Peyer's patch (tissue), 4 donors: ENCODE measurements around the gene UROC1. TPM values are rescaled to one million over a fixed set of nuclear protein-coding genes. Genes with fewer than 3 reads are reported as not detected.

ENCODE experiments used
- DNase-seq, 3 donors: peaks; one replicate each; pipeline ENCODE4 v3.0.0-alpha.2; 2017 to 2019
- H3K27ac ChIP-seq, 4 donors: fragments of 200-600 bp; sonication (generic); one replicate each; pipeline ENCODE4 v1.5.1; 2016 to 2019
- H3K27me3 ChIP-seq, 2 donors: fragments of 200-600 bp; sonication (generic); one replicate each; pipeline ENCODE4 v1.5.1; 2019
- H3K36me3 ChIP-seq, 3 donors: fragments of 200-600 bp; sonication (generic); one replicate each; pipeline ENCODE4 v1.5.1; 2016 to 2019
- H3K4me1 ChIP-seq, 4 donors: fragments of 200-600 bp; sonication (generic); one replicate each; pipeline ENCODE4 v1.5.1; 2016 to 2019
- H3K4me3 ChIP-seq, 4 donors: fragments of 200-600 bp; sonication (generic); 1 replicate in 3 of 4; 2 replicates in 1 of 4; pipeline ENCODE4 v1.5.1; 2016 to 2019; ENCODE audit warnings: mild to moderate bottlenecking in 1 of 4
- H3K9me3 ChIP-seq, 4 donors: fragments of 200-600 bp; sonication (generic); one replicate each; pipeline ENCODE4 v1.5.1; 2016 to 2019; ENCODE audit warnings: mild to moderate bottlenecking in 1 of 4
- CTCF ChIP-seq, 6 experiments: fragments of 450-650 bp in 4 of 6; fragments of 200-600 bp in 2 of 6; sonication (generic) in 1 of 6; IDR thresholded peaks; one replicate each; pipeline ENCODE4 v1.5.1; 2017 to 2019; ENCODE audit warnings: antibody characterized with exemption in 6 of 6, mild to moderate bottlenecking in 3 of 6, moderate library complexity in 1 of 6
- POLR2A ChIP-seq, 2 donors: fragments of 450-650 bp; IDR thresholded peaks; one replicate each; pipeline ENCODE4 v1.5.1; 2017; ENCODE audit warnings: antibody characterized with exemption in 2 of 2, mild to moderate bottlenecking in 2 of 2, moderate library complexity in 2 of 2
- total RNA-seq, 4 donors: library from RNA; depleted of rRNA; stranded (reverse); fragments of >200 nt; gene quantifications; one replicate each; pipeline ENCODE4 v1.1.0, GENCODE V29; 2016

Gene UROC1
- total RNA-seq, 4 donors from 2014 or later, result not detected

DNA sequence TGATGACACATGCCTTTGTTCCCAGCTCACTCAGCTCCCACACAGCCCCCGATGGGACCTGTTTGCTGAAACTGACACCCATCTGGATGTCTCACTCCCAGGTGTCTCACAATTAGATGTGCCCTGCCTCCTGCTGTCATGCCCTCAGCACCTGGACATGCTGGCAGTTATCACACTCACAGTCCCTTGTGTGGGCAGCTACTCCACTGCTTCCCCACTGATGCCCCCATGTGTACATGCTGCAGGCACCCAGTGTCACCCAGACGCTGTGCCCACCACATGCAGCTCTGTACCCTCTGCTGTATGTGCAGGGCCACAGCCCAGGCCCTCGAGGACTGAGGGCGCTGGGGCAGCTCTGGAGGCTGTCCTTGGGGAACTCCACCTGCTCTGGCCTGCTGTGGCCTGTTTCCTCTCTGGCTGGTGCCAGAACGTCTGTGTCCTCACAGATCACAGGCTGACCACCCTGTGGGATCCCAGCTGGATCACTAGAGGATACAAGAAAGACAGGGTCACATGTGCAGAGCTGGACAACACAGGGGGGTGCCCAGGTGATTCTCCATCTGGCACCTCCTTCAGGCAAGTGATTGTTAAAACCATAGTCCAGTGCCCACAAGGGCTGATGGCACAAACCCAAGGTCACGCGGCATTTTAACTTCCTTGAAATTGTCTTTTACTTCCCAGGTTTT, 27.2 kb upstream of the UROC1 start:
- H3K27ac ChIP-seq, result no peak overlapping the region
- no peak overlapping the region for H3K4me3 ChIP-seq
- H3K4me1 ChIP-seq, result no peaks in the 10 kb centered on the region
- H3K9me3 ChIP-seq, result no peaks in the 10 kb centered on the region
- H3K27me3 ChIP-seq, result no peaks in the 10 kb centered on the region
- H3K36me3 ChIP-seq, result no peaks in the 10 kb centered on the region
- TF ChIP-seq POLR2A (IDR thresholded peaks at IDR 0.05), result no peak
- no peak for TF ChIP-seq CTCF (IDR thresholded peaks at IDR 0.05)
- DNase-seq, result peak; percentile 7 to 41 (median 15)

DNA sequence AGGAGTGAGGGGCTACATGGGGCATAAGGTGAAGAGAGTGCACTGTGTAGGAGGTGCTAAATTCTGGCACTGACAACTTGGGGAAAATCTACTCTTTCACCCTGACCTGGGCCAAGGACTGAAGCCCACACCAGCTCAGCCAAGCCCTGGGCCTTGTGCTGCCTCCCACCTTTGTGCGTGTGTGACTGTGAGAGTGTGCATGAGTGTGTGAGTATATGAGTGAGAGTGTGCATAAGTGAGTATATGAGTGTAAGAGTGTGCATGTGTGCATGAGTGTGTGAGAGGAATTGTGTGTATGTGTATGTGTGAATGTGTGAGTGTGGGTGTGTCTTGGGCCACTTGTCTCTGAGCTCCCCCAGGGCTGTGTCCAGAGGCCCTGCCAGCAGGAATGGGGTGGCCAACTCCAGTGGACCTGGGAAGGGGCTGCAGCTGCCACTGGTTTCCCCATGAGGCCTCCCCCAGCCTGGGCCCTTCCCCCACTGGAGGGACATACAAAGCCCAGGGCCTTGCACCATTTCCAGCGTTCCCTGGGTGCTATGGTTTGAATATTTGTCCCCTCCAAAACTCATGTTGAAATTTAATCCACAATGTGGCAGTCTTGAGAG, 26.0 kb upstream of the UROC1 start:
- Histone ChIP-seq H3K4me3 (no peak overlapping the region), H3K9me3 (no peaks in the 10 kb centered on the region), H3K36me3 (no peaks in the 10 kb centered on the region), H3K4me1 (no peaks in the 10 kb centered on the region), H3K27me3 (no peaks in the 10 kb centered on the region), H3K27ac (no peak overlapping the region)
- DNase-seq, result peak in 2 of 3 donors; percentile 7 to 18
- TF ChIP-seq POLR2A (IDR thresholded peaks at IDR 0.05) (no peak), CTCF (IDR thresholded peaks at IDR 0.05) (no peak)

GRCh38 chr3:126542340-126543241, 25.0 kb upstream of the UROC1 start:
- no peaks in the 10 kb centered on the region for H3K36me3 ChIP-seq
- TF ChIP-seq CTCF (IDR thresholded peaks at IDR 0.05) (no peak), POLR2A (IDR thresholded peaks at IDR 0.05) (no peak)
- no peaks in the 10 kb centered on the region for H3K4me1 ChIP-seq
- DNase-seq, result peak; percentile 6 to 42 (median 38)
- H3K27ac ChIP-seq, result no peak overlapping the region
- no peaks in the 10 kb centered on the region for H3K9me3 ChIP-seq
- no peaks in the 10 kb centered on the region for H3K27me3 ChIP-seq
- no peak overlapping the region for H3K4me3 ChIP-seq

DNA sequence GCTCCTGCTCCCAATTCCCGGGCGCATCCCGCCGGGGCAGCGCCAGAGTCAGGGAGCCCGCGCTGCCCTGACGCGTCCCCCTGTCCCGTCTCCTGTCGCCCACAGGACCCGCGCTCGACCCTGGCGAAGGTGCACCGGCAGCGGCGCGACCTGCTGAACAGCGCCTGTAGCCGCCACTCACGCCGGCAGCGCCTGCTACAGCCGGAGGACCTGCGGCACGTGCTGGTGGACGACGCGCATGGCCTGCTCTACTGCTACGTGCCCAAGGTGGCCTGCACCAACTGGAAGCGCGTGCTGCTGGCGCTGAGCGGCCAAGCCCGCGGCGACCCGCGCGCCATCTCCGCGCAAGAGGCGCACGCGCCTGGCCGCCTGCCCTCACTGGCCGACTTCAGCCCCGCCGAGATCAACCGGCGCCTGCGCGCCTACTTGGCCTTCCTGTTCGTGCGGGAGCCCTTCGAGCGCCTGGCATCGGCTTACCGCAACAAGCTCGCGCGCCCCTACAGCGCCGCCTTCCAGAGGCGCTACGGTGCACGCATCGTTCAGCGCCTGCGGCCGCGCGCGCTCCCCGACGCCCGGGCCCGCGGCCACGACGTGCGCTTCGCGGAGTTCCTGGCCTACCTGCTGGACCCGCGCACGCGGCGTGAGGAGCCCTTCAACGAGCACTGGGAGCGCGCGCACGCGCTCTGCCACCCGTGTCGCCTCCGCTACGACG, 24.2 kb upstream of the UROC1 start:
- H3K4me3 ChIP-seq, result no peak overlapping the region
- H3K36me3 ChIP-seq, result no peaks in the 10 kb centered on the region
- peak in 2 of 3 donors; percentile 20 to 29 for DNase-seq
- no peaks in the 10 kb centered on the region for H3K4me1 ChIP-seq
- no peaks in the 10 kb centered on the region for H3K27me3 ChIP-seq
- H3K9me3 ChIP-seq, result no peaks in the 10 kb centered on the region
- H3K27ac ChIP-seq, result no peak overlapping the region
- no peak for TF ChIP-seq POLR2A (IDR thresholded peaks at IDR 0.05)
- TF ChIP-seq CTCF (IDR thresholded peaks at IDR 0.05), result no peak

DNA sequence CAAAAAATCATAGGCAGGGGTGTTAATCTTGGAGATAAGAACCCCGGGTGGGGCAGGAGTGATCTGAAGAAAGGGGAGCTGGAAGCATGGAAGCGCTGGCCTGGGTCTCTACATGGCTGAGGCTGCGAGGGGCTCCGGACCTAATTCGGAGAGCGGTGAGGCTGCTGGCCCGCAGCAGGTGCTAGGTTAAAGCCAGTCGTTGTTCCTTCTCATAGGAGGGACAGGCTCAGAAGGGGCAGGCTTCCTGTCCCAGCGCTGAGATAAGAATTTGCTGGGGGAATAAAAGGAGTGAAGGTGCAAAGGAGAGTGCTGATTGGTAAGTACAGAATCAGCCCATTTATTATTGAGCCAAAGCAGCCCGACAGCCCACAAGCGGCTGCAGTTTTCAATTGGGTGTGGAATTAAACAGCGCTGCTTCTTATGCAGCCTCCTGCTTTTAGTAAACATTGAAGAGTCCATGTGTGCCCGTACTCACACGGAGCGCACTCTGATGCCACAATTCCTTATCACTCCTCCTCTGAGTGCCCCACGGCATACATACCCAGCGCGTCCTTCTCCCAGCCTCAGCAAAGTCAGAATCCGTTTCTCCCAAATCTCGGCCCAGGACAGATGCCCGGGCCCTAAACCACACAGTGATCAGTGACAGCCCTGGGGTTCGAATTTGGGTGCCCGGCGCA, 23.5 kb upstream of the UROC1 start:
- DNase-seq, result peak in 2 of 3 donors; percentile 32 to 36
- TF ChIP-seq POLR2A (IDR thresholded peaks at IDR 0.05) (no peak), CTCF (IDR thresholded peaks at IDR 0.05) (no peak)
- Histone ChIP-seq H3K4me1 (no peaks in the 10 kb centered on the region), H3K36me3 (no peaks in the 10 kb centered on the region), H3K27me3 (no peaks in the 10 kb centered on the region), H3K9me3 (no peaks in the 10 kb centered on the region), H3K4me3 (no peak overlapping the region), H3K27ac (no peak overlapping the region)
